NOMO-1 (cell line): Measurements from ENCODE around the gene ELF1.
"Not testable (repeated sequence)": the region's sequence is repeated elsewhere in the genome, so short reads cannot be mapped to it uniquely, and the experiment has no call there.

ENCODE experiments used
- DNase-seq, 2 experiments: peaks; one replicate each; lab custom pipeline; 2025; ENCODE audit not compliant: unreplicated experiment in 2 of 2; lab: John Stamatoyannopoulos, UW

ELF1 gene

DNA sequence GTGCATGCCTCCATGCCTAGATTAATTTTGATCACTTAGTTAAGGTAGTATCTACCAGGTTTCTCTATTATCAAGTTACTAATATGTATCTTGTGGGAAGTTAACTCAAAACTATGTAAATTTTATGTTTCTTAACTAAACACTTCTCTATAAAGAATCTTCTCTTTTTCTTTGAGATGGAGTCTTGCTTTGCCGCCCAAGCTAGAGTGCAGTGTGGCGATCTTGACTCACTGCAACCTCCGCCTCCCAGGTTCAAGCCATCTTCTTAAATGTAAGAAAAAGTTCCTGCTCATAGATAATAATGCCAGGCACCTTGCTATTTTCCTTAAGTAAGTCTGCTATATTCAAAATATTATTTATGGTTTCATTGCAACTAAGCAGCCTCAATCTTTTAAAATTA is 58.4 kb downstream of the ELF1 start:
- DNase-seq: no peak

DNA sequence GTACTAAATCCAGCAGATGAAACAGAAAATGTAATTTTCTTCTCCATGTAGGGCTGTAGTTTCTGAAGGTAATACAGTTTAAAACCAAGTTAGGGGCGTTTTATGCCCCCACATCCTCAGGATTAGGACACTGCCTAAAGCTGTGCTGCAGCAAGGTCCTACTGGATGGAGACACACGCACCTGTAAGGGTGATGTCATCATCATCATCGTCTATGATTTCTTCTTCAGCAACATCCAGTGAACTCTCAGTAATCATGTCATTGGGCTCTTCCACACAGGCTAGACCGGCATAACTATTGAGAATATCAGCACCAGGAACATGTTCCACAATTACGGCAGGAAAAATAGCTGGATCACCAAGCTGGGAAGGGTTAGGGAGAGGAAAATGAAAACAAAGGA is 60.5 kb downstream of the ELF1 start:
- DNase-seq: no peak

DNA sequence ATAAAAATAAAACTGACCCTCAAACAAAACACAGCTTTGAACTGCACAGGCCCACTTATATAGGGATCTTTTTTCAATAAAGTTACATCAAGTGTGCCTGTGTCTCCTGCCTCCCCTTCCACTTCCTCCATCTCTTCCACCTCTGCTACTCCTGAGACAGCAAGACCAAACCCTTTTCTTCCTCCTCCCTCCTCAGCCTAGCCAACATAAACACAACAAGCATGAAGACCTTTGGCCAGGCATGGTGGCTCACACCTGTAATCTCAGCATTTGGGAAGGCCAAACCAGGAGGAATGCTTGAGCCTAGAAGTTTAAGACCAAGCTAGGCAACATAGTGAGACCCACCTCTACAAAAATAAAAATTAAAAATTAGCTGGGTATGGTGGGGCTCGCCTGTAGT is 72.6 kb downstream of the ELF1 start:
- no peak for DNase-seq

DNA sequence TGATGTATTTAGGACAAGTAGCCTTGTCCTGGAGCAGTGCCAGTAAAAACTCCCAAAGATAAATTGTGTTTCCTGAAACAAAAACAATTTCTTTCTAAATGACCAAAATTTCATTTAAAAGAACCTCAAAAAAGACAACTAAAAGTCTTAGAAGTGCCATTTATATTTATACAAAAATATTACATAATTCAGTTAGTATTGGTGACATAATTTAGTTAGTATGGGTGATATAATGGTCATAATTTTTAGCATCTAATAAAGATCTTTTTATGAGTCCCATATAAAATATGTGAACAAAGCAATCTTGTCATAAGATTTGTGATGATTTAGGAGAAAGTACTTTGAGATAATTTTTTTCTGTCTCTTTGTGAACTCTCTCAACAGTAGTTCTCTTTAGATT is 76.0 kb downstream of the ELF1 start:
- no peak for DNase-seq

DNA sequence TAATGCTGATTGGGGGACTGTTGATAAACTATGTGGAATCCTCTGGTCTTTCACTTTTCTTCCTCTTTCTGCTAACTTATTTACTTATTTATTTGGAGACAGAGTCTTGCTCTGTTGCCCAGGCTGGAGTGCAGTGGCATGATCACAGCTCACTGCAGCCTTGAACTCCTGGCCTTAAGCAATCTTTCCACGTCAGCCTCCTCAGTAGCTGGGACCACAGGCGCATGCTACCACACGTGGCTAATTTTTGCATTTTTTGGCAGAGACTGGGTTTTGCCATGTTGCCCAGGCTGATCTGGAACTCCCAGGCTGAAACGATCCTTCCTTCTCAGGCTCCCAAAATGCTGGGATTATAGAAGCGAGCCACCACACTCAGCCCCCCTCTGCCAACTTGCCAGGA is 77.5 kb downstream of the ELF1 start:
- no peak for DNase-seq

DNA sequence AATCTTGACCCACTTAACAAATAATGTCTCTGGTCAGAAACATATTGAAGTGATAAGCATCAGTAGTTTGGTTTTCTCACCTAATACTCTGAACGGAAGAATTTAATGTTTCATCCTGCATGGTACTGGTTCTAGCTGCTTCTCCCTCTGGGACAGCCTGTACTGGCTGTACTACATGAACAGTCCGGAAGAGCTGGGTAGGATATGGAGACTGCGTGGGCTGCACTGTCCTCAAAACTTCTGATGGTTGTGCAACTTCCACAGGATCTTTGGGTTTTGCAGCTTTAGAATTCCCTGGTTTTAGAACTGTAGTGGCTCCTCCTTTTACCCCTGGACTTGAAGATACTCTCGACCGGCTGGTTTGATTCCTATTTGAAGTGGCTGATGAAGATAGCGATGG is 78.3 kb downstream of the ELF1 start:
- DNase-seq: no peak

DNA sequence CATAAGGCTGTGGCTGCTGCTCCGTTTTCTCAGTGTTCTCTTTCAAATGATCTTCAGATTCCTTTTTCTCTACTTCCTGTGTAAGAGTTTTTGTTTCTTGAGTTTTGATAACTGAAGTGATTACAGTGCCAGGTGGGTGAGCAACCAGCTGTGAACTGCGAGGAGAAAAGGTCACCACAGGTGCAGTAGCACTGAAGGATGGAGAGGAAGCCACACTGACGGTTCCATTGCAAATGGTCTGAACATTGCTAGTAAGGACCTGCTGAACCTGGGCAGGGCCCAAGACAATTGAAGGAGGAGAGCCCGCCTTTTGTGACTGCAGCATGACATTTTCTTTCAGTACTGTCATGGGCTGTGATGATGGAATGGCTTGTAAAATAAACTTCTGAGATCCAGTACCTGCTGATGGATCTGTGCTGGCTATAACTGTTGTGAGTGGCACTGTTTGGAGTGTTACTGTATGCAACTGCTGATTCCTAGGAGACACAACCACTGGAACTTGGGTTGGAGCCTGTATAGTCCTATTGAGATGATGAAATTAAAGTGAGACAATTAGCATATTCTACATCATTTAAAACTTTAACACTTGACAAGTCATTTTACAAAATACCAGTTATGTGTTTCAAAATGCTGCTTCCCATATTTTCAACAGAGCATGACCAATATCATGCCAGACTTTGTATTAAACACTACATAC is 85.5 kb downstream of the ELF1 start:
- no peak for DNase-seq

DNA sequence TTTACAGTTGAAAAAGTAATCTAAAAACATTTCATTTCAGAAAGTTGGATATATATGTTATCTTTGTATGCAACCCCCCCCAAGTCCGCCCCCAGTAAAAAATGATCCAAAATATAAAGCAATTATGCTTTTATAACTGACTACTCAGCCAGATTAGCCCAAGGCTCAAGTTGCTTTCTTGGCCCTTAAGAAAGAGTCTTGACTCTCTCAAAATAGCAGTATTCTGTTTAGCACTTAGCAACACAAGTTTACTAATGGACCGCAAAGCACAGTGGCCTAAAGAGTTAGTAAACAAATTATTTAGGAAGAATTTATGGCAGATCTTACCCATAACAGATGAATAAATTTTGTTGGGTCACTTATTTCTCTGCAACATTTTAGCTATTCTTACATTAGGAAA is 86.9 kb downstream of the ELF1 start:
- DNase-seq: no peak

DNA sequence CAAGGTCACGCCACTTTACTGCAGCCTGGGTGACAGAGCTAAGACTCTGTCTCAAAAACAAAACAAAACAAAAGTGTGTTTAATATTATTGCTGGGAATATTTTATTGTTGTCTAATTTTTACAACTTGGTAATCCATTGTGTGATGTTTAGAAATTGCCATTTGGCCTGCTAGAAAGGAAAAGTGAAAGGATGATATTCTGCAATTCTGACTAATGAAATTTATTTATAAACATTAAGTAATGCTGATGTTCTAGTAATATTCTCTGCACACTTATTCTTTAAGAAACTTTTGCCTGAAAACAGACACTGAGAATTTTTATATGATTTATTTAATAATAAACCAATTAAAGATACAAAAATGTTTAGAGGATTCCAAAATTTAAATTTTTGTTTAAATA is 87.4 kb downstream of the ELF1 start:
- no peak for DNase-seq

DNA sequence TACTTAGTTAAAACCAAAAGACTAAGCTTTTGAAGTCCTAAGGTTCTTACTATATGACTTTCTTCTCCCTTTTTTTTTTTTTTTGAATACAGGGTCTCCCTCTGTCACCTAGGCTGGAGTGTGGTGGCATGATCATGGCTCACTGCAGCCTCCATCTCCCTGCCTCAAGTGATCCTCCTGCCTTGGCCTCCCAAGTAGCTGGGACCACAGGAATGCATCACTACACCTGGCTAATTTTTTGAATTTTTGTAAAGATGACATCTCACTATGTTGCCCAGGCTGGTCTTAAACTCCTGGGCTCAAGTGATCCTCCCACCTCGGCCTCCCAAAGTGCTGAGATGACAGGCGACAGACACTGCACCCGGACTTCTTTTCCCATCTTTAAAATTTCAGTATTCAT is 89.2 kb downstream of the ELF1 start:
- not testable (repeated sequence) for DNase-seq

DNA sequence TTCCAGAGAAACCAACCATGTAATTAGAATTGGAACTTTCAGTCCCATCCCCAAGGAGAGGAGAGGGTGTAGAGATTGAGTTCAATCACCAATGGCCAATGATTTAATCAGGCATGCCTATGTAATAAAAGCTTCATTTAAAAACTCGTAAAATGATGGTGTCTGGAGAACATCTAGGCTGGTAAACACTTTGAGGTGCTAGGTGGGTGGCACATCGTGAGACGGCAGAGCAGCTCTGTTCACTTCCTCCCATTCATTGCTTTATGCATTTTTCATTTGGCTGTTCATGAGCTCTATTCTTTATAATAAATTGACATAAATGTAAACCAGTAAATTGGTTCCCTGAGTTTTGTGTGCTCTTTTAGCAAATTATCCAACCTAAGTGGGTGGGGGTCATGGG is 90.1 kb downstream of the ELF1 start:
- DNase-seq: no peak

DNA sequence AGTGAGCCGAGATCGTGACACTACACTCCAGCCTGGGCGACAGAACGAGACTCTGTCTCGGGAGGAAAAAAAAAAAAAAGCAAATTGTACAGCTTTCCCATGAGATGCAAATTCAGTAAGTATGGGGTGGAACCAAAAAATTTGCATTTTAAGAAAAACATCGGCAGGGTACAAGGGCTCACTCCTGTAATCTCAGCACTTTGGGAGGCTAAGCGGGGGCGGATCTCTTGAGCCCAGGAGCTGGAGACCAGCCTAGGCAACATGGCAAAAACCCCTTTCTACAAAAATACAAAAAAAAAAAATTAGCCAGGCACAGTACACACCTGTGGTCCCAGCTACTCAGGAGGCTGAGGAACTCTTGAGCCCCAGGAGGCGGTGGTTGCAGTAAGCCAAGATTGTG is 91.2 kb downstream of the ELF1 start:
- no peak for DNase-seq

DNA sequence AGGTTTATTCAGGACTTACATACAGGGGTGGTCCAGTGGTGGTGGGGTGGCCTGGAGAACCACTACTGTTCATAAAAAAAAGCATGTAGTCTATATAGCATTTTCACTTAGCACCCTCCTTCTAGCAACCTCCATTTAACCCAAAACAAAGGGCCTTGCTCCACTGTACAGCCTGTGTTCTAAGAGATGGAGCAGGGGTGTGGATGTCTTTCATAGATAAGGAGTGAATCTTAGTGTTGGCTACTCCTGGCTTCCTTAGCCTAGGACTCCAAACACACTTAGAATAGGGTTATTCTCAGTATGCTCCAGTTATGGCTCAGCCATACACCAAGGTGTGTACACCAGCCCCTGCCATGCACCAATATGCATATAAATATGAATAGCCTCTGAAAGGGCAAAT is 95.2 kb downstream of the ELF1 start:
- no peak for DNase-seq

DNA sequence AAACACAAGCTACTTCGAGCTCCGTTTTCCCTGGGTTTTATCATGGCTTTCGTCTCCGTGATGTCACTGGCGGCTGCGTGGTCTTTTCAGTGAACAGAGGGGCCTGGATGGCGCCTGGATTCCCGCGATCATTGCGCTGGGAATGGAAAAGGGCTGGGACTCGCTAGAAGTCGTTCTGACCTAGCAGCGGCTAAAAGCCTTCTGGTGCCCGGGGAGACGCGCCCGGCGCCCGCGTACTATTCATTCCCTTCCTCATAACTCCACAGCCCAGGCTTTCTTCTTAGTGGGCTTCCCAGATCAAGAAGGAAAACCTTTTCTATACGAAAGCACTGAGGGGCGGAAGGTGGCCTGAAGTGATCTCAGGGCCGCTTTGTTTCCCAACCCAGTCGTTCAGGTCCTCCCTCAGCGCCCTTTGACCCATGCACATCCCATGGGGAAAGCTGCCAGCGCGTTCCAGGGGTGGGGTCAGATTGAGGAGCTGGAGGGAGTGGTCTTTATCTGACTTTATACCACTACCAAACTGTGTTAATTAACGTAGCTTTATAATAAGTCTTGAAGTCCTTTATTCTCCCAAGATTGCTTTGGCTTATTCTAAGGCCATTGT is 96.6 kb downstream of the ELF1 start:
- DNase-seq: no peak

DNA sequence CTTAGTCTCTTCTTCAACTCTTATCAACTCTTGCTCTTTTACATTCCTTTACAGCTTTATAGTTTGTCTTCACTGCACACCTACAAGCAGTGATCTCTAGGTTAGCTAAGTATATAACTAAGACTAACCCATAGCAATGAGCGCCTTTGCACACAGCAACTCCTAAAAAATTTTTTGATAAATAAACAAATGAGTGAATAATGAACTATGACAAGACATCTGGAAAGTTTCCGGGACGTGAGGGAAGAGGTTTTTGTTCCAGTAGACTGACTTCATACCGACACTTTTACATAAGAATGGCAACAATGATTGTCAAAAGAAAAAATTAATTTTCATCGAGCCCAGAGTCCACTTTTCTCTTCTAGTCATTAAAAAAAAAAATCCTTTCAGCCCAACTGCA is 98.3 kb downstream of the ELF1 start:
- DNase-seq: no peak

DNA sequence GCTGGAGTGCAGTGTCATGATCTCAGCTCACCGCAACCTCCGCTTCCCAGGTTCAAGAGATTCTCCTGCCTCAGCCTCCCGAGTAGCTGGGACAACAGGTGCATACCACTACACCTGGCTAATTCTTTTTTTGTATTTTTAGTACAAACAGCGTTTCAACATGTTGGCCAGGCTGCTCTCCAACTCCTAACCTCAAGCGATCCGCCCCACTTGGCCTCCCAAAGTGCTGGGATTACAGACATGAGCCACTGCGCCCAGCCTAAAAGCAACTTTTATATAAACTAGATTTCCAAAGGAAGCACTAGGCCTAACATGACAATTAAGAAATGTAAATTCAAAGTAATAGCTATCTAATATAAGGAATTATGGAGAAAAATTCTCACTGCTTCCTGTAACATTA is 99.2 kb downstream of the ELF1 start:
- not testable (repeated sequence) for DNase-seq

DNA sequence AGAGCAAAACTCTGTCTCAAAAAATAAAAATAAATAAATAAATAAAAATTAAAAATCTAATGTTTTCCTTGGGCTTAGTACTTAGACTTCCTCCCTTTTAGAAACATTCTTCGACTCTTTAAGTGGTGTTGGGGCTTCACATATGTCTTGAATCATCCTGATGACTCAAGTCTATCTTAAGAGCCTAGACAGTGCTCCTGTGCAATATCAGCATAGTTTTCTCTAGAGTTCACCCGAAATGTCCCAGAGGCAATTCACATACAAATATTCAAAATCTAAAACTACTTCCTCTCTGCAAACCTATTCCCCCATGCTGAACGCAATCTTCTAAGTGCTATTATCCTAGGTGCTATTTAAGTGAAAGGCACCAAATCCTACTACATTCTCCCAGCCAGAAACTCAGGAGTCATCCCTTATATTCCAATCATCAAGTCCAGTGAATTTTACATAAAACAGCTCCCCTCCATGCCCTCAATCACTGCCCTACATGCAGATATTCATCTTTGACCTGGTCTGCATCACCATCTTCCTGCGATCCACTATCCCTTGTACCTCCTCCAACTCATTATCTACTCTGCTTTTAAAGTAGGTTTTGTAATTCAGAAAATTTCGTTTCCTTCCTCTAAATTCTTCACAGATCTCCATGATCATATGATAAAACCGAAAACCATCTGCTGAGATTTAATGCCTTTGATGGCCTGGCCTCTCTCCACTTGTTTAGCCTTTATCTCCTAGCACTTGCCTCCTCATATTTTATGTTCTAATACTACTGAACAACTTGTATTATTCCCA is 102.7 kb downstream of the ELF1 start:
- DNase-seq: no peak

DNA sequence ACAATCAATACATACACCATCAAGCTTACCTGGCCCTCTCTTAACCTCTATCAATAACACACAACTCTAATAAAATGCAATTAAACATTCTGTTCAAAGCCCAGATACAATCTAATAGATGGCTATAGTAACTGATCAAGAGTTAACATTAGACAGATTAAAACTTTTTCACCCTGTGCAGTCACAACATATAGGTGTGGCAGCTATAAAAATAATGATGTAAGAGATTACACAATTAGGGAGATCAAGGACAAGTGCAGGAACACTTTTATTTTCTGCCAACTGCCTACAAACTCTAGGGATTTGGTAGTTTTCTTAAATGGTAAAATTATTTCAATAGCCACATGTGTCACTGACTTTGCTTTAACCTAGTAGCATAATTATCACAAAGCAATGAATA is 104.3 kb downstream of the ELF1 start:
- not testable (repeated sequence) for DNase-seq

DNA sequence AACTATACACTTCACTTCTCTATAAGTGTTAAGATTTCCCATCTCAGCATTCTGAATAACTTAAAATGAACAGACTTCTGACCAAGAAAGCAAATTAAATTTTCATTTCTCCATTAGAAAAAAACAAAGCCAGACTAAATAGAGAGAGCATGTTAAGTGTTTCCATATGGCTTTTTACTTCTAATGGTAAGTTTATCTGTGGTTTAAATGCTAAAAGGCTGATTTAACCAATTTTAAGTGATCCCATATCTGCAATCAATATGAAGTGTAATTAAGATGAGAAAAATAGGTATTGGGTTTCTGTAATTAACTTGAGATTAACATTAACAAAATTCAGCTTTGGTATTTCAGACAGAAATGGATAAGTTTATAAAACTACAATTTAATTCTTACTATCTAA is 107.8 kb downstream of the ELF1 start:
- no peak for DNase-seq

DNA sequence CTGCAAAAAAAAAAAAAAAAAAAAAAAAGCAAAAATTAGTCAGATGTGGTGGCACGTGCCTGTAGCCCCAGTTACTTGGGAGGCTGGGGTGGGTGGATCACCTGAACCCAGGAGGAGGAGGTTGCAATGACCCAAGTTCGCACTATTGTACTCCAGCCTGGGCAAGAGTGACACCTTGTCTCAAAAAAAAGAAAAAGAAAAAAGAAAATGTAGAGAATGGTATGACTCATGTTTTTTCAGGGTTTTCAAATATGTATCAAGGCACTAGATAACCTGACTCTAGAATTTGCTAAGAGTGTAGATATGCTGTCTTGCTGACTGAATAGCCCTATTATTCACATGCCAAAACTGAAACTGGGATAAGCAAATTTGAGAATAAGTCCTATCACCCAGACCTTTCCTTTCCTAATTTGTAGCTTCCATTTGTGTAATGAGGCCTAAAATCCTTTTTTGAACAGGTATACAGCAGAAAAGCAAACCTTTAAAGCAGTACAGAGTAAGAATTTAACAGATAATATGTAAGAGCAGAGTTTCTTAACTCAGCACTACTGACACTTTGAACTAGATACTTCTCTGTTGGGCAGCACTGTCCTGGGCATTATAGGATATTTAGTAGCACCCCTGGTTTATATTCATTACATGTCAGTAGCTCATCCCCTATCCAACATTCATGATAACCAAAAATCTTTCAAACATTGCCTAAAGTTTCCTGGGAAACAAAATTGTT is 108.6 kb downstream of the ELF1 start:
- no peak for DNase-seq

DNA sequence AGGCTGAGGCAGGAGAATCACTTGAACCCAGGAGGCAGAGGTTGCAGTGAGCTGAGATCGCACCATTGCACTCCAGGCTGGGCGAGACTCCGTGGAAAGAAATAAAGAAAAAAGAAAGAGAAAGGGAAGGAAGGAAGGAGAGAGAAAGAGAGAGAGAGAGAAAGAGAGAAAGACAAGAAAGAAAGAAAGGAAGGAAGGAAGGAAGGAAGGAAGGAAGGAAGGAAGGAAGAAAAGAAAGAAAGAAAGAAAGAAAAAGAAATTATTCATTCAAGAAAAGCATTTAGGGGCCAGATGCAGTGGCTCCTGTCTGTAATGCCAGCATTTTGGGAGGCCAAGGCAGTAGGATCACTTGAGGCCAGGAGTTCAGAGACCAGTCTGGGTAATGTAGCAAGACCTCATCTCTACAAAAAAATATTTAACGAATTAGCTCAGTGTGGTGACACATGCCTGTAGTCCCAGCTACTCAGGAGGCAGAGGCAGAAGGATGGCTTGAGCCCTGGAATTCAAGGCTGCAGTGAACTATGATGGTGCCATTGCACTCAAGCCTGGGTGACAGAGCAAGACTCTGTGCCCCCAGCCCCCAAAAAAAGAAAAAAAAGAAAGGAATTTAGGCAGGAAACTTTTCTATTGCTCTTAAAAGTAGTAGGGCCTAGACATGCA is 109.4 kb downstream of the ELF1 start:
- not testable (repeated sequence) for DNase-seq
